CD1c-positive myeloid dendritic cell (primary cell): Measurements from ENCODE around the gene DNM3.
A peak's percentile ranks its signal among the peaks of the same experiment; 100 is the strongest.

Experiments used
- DNase-seq: peaks from one replicate; pipeline ENCODE4 v3.0.0-alpha.2; 2016; ENCODE audit errors: extremely low spot score

The DNM3 gene

GRCh38 chr1:172393354-172393753, 552.1 kb downstream of the DNM3 start:
- DNase-seq, result peak; percentile 50

DNA sequence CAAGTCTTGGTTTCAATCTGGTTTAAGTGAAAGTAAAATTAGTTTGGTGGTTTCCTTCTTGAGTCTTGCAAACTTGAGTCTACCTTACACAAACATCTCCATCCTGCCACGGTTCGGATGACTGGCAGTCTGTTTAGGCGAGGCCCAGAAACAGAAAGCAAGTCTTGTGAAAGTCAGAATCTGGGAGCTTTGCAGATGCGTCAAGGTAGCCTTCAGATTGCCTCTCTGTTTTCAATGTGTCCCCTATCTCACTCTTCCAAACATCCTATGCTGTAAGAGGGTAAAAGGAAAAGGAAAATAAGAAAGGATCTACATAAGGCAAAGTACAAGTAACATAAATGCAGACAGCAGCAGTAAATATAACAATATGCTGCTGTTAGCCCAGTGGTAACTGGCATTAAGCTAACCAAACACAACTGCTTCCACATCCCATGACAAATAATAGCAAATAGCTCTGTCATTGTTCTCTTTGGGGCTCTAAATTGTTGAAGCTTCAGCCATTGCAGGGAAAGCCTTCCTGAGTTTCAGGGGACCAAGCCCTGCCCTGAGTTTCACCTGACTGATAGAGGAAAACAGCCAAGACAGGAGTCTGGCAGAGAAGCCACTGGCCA, 552.9 kb downstream of the DNM3 start:
- DNase-seq, result peak; percentile 41

DNA sequence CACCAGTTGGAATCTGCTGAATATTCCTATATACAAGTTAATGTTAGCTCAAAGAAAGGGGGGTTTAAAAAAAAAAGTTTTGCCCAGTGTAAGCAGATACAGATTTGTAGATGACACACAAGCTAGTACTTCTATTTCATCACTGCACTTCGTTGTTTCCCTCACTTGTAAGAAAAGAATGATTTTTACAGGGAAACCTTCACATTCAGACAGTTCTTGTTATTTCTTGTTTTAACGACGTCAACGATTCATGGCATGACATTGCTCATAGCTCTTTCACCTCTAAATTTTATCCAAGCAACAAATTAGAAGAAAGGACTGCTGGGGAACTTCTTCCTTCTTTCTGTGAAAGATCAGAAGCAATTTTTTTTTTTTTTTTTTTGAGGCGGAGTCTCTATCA, 553.5 kb downstream of the DNM3 start:
- no peak for DNase-seq

- DNase-seq, result no peak
These were observed 554.3 kb downstream of the DNM3 start for GRCh38 chr1:172395576-172395975.

- no peak for DNase-seq
These were observed 555.9 kb downstream of the DNM3 start for GRCh38 chr1:172397221-172397620.

GRCh38 chr1:172397633-172398032, 556.3 kb downstream of the DNM3 start:
- DNase-seq, result no peak

DNA sequence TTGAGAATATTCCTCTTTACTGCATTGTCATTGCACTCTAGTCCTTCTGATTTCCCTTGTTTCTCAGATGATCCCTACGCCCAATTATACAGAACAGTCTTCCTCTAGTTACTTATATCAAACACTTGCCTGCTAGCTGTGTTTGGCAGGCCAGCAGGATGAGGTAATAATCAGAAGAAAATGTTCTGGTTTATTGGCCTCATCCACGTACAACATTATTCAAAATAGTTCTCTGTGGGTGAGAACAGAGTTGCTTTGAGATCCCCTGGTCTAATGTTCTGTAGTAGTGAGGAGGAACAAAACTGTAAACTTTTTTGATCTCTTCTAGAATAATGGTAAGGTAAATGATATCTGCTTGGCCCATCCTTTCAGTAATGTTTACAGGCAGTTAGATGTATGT, 556.9 kb downstream of the DNM3 start:
- no peak for DNase-seq

DNA sequence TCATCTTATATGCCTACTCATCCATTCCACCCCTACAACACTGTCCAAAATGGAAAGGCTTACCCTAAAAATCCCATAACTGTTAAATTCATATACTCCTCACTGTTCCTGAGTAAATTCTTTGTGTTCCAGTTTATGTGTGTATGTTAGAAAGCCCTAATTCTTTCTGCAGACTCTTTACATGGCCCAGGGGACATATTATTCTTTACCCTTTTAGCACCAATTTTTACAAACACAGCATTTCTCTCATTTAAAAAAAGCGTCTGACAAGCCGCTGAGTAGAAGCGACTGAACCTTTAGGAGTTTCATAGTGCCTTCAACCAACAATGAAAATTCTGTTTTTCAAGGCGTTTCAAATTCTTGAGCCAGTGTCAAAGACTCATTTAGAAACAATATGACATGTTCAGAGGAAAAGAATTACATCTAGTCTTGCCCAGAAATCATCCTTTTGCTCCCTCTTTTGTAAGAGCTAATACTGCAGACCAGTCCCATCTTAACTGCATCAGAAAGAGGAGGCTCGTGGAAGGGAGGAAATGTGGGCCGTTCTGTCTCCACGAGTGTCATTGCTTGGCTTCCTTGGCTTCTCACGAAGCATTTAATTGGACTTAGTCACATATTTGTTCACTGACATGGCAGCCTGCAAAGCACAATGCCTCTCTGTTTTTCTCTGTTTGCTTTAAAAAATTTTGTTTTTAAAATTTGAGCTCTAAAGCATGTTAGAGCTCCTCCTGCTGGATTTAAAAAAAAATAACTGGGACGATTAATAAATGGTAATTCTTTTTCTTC, 557.9 kb downstream of the DNM3 start:
- DNase-seq, result peak; percentile 48

DNA sequence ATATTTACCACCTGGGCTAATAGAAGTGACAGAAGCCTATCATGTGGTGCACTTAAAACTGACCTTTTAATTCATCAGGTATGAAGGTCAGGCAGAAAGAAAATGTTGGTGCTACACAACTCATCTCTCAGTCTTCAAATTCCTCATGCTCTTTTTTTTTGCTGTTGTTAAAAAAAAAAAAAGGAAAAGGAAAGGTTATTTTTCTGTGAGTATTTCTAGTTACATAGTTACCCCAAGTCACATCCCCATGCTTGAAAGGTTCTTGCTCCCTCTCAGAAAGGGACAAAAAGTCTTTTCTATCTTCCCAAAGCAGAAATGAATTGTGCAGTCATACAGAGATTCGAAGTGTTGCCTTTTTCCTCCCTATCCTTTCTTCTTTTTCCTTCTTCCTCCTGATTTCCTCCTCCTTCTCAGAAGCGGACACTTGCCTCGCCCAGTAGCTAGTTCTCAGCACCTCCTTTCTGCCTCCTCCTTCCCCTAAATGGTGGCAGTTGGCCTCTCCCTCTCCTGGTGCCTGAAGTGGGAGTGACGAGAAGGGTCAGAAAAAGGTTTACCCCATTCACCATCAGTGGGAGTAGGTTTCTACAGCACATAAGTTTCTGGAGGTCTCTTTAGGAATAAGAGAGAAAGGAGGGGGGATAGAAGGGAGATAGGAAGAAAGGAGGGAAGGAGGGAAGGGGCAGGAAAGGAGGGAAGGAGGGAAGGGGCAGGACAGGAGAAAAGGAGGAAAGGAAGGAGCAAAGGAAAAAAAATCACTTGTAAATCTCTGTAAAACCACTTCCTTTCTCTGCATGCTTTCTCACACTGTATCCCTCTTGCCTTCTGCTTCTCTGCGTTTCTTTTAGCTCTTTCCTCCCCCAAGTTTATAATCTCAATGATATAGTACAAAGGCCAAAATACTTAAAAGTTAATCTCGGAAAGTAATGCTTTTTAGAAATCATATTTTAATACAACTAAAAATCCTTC, 558.7 kb downstream of the DNM3 start:
- DNase-seq, result no peak

- no peak for DNase-seq
These were observed 559.4 kb downstream of the DNM3 start for GRCh38 chr1:172400722-172401105.

DNA sequence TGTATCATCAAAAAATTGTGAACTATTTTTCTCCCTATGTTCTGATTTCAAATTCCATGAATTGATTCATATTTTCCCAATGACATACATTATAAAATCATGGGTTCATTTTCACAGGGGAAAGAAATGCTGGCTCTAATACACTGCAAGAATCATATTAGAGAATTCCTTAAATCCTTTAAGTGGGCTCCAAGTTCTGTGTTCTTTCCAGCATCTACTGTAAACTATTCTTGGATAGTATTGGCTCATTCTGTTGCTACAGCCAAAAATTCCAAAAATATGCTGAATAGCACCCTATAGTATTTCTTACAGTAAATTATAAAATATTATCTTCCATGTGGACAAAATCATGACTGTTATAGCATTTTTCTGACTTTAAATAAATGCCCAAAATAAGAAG, 560.2 kb downstream of the DNM3 start:
- DNase-seq, result no peak

GRCh38 chr1:172401892-172402291, 560.6 kb downstream of the DNM3 start:
- no peak for DNase-seq

DNA sequence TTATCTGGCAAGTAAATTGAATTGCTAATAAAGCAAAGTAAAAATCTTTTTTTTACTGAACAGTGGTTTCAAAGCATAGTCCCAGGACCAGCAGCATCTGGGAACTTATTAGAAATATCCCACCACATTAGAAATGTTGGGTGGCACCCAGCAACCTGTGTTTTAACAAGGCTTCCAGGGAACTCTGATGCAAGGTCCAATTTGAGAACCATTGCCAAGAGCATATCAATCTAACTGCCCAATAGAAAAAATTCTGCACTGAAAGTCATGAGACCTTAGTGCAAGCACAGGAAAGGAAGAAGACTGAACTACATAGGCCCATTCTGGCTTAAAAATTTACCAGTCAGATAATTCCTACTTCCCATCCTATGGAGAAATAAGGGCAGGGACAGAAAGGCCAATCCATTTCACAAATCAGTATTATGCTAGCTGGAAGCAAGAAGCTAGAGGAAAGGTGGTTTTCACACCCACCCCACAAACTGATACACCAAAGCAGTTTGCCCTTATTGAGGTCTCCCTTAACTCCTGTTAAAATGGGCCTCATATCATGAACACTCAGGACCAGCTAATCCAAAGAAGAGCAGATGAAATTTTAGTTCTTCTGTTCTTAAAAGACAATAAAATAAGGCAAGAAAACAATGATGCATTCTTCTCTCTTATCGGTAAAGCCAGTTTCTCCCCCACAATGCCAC, 561.7 kb downstream of the DNM3 start:
- DNase-seq, result no peak

DNA sequence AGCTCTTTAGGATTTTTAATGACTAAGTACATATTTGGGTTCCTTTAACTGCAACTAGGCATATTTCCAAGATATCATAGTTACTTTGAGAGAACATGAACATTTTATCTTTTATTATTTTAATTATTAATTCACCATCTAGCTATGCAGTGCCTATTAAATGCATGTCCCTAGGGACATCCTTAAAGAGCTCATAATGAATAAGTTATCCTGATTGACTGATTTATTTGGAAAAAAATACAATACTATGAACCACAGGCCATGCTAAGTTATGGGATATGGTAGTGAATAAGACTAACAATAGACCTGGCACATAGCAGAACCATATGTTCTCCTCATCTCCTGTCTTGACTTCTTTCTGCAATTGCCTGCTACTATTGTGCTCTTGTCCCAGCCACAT, 562.8 kb downstream of the DNM3 start:
- DNase-seq, result no peak

GRCh38 chr1:172405912-172406311, 564.6 kb downstream of the DNM3 start:
- no peak for DNase-seq

- no peak for DNase-seq
These were observed 565.7 kb downstream of the DNM3 start for GRCh38 chr1:172406968-172407367.

DNA sequence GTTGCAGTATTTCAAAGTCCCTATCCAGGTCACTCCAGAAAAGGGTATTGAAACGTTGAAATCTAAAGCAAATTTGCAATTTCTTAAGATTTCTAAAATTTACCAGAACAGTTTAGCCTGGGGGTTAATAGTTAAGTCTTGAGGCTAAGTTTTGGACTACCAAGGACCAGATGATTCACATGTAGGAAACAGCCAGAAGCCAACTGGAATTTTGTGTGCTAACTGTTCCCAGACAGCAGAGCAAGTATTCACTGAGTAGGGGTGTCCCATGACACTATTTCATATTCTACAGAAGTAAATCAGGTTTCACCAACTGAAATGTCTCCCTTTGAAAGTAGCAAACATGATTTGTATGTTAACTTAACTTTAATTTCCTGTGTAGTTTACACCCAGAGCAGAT, 567.7 kb downstream of the DNM3 start:
- no peak for DNase-seq

DNA sequence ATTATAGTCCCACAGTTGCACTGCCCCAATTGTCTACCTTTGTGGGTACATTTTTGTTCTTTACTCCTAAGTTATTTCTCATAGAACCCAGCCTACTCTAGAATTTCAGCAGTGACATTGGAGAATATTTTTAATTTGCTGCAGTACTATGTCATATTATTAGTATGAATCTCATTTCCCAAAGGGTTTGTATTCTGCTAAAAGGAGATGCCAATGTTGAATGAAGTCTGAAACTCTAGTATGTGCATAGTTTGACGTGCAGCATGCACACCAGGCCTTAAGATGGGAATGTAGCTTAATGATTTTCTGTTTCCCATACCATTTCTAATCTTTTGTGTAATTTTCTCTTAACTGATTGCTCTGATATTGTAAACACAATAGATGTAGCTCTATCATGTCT, 568.7 kb downstream of the DNM3 start:
- DNase-seq, result no peak

DNA sequence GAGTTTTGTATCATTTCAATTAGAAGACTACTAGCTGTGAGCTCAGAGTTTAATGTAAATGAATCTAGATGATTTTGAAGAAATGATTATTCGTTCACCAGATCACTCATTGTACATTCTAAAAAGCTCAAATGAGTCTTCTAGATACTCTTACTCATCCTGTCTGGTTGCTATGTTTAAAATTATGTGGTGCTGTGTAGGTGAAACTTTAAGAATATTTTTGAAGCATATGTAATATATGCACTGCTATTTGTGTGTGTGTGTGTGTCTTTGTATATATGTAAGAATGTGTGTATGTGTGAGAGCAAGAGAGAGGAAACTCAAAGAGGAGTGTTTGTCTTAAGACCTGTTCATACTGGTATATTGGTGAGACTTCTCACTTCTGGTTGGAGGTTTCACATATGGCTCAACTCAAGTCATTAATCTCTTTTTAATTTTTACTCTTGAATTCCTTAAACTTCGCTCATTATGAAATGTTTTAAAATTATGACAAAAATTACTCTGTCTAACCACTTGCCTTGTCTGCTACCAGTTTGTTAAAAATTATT, 570.6 kb downstream of the DNM3 start:
- no peak for DNase-seq

GRCh38 chr1:172414331-172414730, 573.0 kb downstream of the DNM3 start:
- DNase-seq, result no peak

DNA sequence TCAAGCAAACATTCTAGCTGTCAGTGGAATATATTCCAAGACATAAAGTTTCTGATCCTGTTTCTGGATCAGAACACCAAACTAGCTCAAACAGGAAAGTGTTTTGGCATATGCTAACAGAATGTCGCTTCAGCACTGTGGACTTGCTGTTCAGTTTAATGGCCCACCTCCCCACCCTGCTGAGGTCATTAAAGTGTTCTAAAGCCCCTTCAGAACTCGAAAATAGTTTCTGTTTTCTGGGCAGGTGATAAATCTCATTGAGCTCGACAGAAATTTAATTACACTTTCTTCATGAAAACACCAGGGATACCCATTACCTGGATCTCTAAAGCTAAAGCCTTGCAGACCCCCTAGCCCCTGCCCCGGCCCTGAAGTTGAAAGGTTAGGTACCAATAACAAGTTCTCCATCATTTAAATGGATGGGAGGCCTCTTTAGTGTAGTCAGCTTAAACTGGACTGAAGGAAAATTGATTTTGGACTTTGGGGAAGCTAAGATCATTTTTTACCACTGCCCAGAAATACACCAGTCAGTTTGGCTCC, 575.3 kb downstream of the DNM3 start:
- no peak for DNase-seq
